HUES6 (cell line): Measurements from ENCODE around the gene ENOX1.

Source experiments
- H3K27ac ChIP-seq: 2 replicates; pipeline ENCODE4 v1.7.0; 2013; ENCODE audit warnings: low read depth, mild to moderate bottlenecking, low read length, inconsistent platforms
- H3K27me3 ChIP-seq: 2 replicates; pipeline ENCODE4 v1.6.1; 2013; ENCODE audit warnings: low read length; ENCODE audit not compliant: control insufficient read depth, insufficient read depth
- H3K36me3 ChIP-seq: 2 replicates; pipeline ENCODE4 v1.6.1; 2013; ENCODE audit warnings: low read length; ENCODE audit not compliant: control insufficient read depth, insufficient read depth
- H3K4me1 ChIP-seq: 2 replicates; pipeline ENCODE4 v1.6.1; 2013; ENCODE audit warnings: low read length; ENCODE audit not compliant: control insufficient read depth, insufficient read depth
- H3K4me3 ChIP-seq: 2 replicates; pipeline ENCODE4 v1.5.1; 2013; ENCODE audit warnings: low read depth, low read length
- H3K9ac ChIP-seq: one replicate; pipeline ENCODE4 v1.6.1; 2013; ENCODE audit warnings: mild to moderate bottlenecking, low read length
- H3K9me3 ChIP-seq: 2 replicates; pipeline ENCODE4 v1.6.1; 2013; ENCODE audit warnings: low read depth, low read length; ENCODE audit not compliant: control insufficient read depth, insufficient read depth

Gene ENOX1

DNA sequence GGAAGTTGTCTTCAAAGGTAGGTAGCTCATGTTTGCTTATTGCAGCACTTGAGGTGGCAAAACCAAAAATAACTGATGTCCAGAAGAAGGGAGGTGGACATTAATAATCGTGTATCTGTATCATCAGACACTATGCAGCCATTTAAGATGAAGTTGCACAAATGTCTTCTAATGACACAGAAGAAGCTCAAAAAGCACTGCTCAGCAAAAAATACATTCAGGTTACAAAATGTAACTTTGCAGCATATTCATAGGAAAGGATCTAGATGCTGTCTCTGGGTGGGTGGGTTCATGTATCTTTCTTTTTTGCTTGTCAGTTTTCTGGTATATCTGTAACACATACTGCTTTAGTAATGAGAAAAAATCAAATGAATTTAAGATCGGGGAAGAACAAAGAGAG is 515.6 kb downstream of the ENOX1 start:
- no peak overlapping the region for H3K27ac ChIP-seq

DNA sequence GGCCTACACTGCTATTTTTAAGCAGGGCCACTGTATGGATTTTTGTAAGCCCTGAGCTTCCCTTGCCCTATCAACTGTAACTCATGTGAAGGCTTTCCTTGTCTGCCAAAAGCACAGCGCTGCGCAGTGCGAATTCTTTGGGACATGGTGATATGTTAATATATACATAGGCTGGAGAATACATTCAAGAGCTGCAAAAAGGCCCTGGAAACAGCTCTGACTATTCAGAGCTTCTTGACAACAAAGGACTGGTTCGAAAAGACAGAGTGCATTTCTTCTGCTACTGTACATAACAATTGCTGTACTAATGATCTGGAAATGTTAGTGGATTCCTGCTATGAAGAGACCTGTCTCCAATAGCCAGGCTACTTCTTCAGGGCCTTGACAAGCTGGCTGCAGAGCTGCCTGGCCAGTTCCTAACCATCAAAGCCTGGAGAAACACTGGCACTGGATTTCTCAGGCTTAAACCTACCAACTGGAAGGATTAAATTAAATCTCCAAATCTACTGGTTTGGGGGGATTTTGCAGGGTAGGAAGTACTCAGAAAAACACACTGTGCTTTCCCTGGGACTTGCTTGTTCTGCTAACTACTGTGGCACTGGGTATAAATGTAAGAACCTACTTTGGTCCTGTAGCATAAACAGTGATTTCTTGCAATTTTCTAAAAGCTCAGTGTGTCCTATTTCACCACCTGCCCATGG is 516.5 kb downstream of the ENOX1 start:
- H3K36me3 ChIP-seq: no peaks in the 10 kb centered on the region
- H3K9ac ChIP-seq: no peak overlapping the region
- no peak overlapping the region for H3K4me3 ChIP-seq
- H3K9me3 ChIP-seq: no peaks in the 10 kb centered on the region
- peaks cover 16% of the 10 kb centered on the region; the same call in 1 of the 2 replicates for H3K4me1 ChIP-seq
- H3K27me3 ChIP-seq: no peaks in the 10 kb centered on the region
- H3K27ac ChIP-seq: no peak overlapping the region

More for the DNA sequence above, 515.6 kb downstream of the ENOX1 start:
- no peak overlapping the region for H3K4me3 ChIP-seq
- H3K9me3 ChIP-seq: no peaks in the 10 kb centered on the region
- H3K9ac ChIP-seq: no peak overlapping the region
- H3K36me3 ChIP-seq: no peaks in the 10 kb centered on the region
- H3K27me3 ChIP-seq: no peaks in the 10 kb centered on the region
- peaks cover 16% of the 10 kb centered on the region; the same call in 1 of the 2 replicates for H3K4me1 ChIP-seq

DNA sequence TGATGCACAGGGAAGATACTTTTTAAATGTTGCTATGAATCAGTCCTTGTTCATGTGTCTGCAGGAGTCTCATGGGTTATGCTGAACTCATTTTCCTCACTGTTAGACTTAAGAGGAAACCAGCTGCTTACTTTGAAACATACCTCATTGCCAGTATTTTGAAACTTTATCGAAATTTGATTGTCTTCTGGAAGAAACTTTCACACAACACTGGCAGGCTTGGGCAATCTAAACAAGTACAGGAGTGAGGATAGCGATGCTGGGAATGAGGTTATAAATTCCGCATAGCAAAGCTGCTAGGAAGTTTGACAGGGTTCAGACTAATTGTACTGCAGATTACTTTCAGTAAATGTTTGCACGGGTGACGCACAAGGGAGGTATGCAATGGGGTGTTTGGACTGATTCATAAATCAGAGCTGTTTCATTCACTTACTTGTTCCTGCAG is 517.7 kb downstream of the ENOX1 start:
- H3K9me3 ChIP-seq: no peaks in the 10 kb centered on the region
- H3K9ac ChIP-seq: no peak overlapping the region
- no peak overlapping the region for H3K4me3 ChIP-seq
- H3K27me3 ChIP-seq: no peaks in the 10 kb centered on the region
- H3K27ac ChIP-seq: no peak overlapping the region
- H3K36me3 ChIP-seq: no peaks in the 10 kb centered on the region
- peaks cover 16% of the 10 kb centered on the region; the same call in 1 of the 2 replicates for H3K4me1 ChIP-seq

DNA sequence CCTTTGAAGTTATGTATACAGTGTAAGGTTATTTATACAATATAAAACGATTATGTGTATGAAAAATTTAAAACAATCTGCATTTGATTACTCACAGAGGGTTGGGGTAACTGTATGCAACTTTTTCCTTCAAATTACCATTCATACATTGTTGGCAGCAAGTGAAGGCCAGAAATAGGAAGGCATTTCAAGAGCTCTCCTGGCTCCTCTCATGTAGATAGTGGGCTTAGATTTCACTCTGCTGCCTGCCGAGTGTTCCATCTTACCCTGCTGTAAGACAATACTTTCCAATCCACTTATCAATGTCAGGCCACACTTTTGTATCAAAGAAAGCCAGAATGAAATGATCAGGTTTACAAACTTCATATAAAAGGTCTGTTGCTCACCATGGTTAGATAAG is 518.1 kb downstream of the ENOX1 start:
- Histone ChIP-seq H3K27ac (no peak overlapping the region), H3K27me3 (no peaks in the 10 kb centered on the region), H3K36me3 (no peaks in the 10 kb centered on the region), H3K9ac (no peak overlapping the region), H3K9me3 (no peaks in the 10 kb centered on the region), H3K4me3 (no peak overlapping the region), H3K4me1 (peaks cover 16% of the 10 kb centered on the region; the same call in 1 of the 2 replicates)

DNA sequence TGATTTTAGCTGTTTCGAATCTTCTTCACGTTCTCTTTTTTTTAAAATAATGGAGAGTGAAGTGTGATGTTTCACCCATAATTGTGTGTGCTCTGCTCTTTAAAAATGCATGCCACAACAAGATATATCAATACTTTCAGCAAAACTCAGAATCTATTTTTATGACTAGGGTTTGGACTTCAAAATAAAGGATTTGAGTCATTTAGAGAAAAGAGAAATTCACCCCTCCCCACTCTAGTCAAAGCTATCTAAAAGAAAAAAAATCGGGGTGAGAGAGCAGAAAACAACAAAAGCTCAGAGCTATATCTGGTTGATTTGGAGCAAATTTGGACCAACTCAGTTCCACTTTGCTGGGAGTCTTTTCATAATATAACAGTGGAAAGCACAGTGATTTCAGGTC is 518.9 kb downstream of the ENOX1 start:
- Histone ChIP-seq H3K9ac (no peak overlapping the region), H3K36me3 (no peaks in the 10 kb centered on the region), H3K27me3 (no peaks in the 10 kb centered on the region), H3K27ac (no peak overlapping the region), H3K9me3 (no peaks in the 10 kb centered on the region), H3K4me1 (peaks cover 19% of the 10 kb centered on the region; the same call in 1 of the 2 replicates), H3K4me3 (no peak overlapping the region)

DNA sequence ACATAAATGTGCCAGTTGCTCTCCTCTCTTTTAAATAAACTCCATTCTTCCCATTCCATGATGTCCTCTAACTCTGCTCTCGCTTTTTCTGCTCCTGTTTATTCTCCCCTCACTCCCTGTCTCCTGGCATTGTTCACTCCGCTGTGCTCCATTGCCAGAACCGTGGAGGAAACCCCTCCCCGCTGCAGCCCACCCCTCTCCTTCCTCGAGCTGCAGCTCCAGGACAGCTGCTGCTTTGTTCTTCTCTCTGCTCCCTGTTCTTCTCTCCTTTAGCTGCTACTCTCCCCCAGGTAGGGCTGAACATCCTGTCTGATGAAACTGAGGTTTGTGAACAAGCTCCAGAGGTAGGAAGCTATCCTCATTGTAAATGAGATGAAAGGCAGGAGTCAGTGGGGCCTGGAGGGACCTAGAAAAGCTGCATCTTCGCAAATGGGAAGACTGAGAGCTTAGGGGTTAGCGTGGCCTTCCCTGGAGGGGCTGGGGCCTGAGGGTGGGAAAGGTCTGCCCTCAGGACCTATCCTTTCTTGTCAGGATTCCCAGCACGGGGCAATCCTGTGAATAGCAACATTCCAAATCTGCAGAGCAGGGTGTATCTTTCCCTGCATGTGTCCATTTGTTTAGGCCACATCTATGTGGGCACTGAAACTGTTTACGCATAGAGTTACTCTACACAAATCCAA is 519.7 kb downstream of the ENOX1 start:
- no peak overlapping the region for H3K27ac ChIP-seq
- H3K4me1 ChIP-seq: peaks cover 20% of the 10 kb centered on the region; the same call in 1 of the 2 replicates
- H3K9ac ChIP-seq: no peak overlapping the region

DNA sequence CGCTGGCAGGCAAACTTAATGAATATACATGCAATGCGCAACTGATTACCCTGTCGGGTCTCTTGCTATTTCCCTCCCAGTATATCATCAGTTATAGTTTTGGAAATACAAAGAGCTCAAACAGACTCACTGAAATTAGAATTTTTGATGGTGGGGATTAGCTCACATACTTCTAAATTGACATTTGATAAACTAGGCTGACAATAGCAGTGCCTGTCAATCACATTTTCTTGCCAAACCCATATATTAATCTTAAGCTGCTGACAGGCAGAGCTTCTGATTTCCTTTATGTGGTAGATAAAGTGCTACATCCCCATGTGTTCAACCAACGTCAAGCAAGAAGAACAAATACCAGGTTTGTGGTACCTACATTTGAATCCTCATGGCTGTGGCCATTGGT is 521.7 kb downstream of the ENOX1 start:
- Histone ChIP-seq H3K27ac (no peak overlapping the region), H3K4me3 (no peak overlapping the region), H3K27me3 (no peaks in the 10 kb centered on the region), H3K36me3 (no peaks in the 10 kb centered on the region), H3K4me1 (peaks cover 20% of the 10 kb centered on the region; the same call in 1 of the 2 replicates), H3K9me3 (no peaks in the 10 kb centered on the region), H3K9ac (no peak overlapping the region)

More for the DNA sequence above, 519.7 kb downstream of the ENOX1 start:
- Histone ChIP-seq H3K27me3 (no peaks in the 10 kb centered on the region), H3K36me3 (no peaks in the 10 kb centered on the region), H3K4me3 (no peak overlapping the region), H3K9me3 (no peaks in the 10 kb centered on the region)

DNA sequence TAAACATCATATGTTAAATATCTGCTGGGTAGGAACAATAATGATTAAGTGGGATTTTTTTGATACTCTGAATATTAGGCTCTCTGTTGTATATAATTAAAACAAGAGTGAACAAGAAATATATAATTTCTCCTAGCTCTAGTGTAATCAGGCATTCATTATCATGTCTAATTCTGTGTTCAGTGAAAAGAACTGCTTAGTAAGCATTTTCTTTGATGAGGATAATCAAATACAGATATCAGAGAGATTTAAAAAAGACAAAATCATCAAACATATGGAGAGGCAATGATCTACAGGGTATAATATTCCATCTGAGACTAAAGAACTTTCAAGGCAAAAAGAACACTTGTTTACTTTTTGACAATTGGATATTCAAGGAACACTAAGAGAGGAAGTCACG is 522.3 kb downstream of the ENOX1 start:
- H3K36me3 ChIP-seq: no peaks in the 10 kb centered on the region
- H3K9me3 ChIP-seq: no peaks in the 10 kb centered on the region
- H3K27me3 ChIP-seq: no peaks in the 10 kb centered on the region
- H3K4me1 ChIP-seq: peaks cover 18% of the 10 kb centered on the region; the same call in 1 of the 2 replicates
- no peak overlapping the region for H3K27ac ChIP-seq
- H3K4me3 ChIP-seq: no peak overlapping the region
- H3K9ac ChIP-seq: no peak overlapping the region

DNA sequence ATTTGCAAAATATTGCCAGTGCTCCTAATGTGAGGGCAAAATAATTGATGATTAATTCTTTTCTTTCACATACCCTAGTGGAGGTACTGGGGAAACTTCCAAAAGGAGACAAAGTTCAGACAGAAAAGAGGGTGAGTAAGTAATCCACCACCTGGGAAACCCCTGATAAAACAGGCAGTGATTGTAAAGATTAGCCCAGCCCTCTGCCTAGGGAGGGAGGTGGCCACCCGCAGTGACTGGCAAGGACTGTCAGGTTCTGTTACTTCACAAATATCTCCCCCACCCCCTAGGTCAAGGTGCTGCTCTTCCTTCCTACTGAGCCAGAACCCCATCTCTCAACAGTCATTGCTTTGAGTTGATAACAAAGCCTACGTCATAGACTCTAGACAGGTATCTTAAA is 523.7 kb downstream of the ENOX1 start:
- no peaks in the 10 kb centered on the region for H3K36me3 ChIP-seq
- H3K4me3 ChIP-seq: no peak overlapping the region
- no peaks in the 10 kb centered on the region for H3K27me3 ChIP-seq
- no peaks in the 10 kb centered on the region for H3K9me3 ChIP-seq
- H3K9ac ChIP-seq: no peak overlapping the region
- peaks cover 9% of the 10 kb centered on the region; the same call in 1 of the 2 replicates for H3K4me1 ChIP-seq
- H3K27ac ChIP-seq: no peak overlapping the region

DNA sequence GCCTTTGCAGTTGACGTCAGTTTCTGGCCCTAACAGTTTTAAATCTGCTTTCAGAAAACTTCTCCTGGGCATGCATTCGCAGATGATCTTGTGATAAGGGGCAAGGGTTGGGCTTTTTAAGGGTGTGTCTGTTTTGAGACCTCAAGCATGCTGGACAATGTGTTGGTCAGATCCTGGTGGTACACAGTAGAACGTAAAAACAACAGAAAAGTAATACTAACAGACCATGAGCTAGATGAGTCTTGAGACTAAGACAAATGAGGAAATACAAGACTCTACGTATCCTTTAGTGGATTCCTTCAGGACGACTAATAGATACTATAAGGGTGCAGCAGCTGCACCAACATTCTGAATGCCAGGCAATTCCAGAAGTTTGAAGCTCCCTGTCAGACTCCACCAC is 525.8 kb downstream of the ENOX1 start:
- Histone ChIP-seq H3K27ac (no peak overlapping the region), H3K9ac (no peak overlapping the region), H3K36me3 (no peaks in the 10 kb centered on the region), H3K9me3 (no peaks in the 10 kb centered on the region), H3K4me3 (no peak overlapping the region), H3K4me1 (peaks cover 4% of the 10 kb centered on the region; the same call in 1 of the 2 replicates), H3K27me3 (no peaks in the 10 kb centered on the region)

DNA sequence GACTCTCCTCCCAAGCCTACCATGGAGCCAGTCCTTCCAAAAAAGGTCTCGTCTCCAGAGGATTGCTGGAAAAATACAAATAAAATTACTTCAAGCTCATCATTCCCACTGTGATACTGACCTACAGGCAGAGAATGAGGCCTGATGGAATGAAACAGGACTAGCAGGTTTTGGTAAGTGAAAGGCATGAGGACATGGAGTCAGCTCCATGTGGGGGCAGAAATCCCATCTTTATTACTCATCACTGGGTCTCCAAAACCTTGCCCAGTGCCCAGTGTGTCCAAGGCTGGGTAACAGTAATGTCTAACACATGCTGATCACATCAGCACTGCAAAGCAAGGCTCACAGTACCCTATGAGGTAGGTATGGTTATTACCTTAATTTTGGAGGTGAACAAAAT is 528.0 kb downstream of the ENOX1 start:
- H3K4me3 ChIP-seq: no peak overlapping the region
- H3K9me3 ChIP-seq: no peaks in the 10 kb centered on the region
- H3K36me3 ChIP-seq: no peaks in the 10 kb centered on the region
- no peak overlapping the region for H3K9ac ChIP-seq
- no peak overlapping the region for H3K27ac ChIP-seq
- H3K27me3 ChIP-seq: no peaks in the 10 kb centered on the region
- H3K4me1 ChIP-seq: peaks cover 4% of the 10 kb centered on the region; the same call in 1 of the 2 replicates
